ENCODE measurements around the gene ADGRG6. TPM values are rescaled to one million over a fixed set of nuclear protein-coding genes. Genes with fewer than 3 reads are reported as not detected.

ADGRG6 gene
- total and polyA plus RNA-seq, 4 donors, result 18.7 to 110 (median 45.7) TPM

DNA sequence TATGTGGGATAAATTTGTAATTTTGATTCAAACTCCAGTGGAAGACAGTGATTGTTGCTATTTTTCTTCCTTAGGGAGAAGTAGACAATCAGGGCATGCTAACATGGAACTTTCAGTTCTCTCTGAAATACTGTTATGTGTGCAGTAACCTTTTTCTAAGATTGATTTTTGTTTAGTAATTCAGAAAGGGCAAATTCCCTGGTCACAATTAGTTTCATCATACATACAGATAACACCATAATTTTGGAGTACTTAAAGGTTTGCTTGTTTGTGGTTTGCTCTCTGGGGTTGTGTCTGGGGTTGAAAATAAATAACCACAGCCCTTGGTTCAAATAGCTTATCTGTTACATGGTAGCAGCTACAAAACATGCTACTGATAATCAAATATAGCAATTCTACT lies 34.4 kb downstream of the ADGRG6 start:
- no peak overlapping the region for H3K9ac ChIP-seq (ENCODE audit: low read depth in 1 of 2, low read length in 2 of 2)
- peak overlapping the region; percentile 55 to 73 for H3K27ac ChIP-seq (ENCODE audit: low read depth in 1 of 2, low read length in 2 of 2)
- no peaks in the 10 kb centered on the region for H3K27me3 ChIP-seq (ENCODE audit: control insufficient read depth in 4 of 4, insufficient read depth in 4 of 4, low read length in 3 of 4)
- H3K9me3 ChIP-seq (ENCODE audit: control insufficient read depth in 4 of 4, low read length in 3 of 4), result no peaks in the 10 kb centered on the region
- H3K4me1 ChIP-seq (ENCODE audit: control insufficient read depth in 4 of 4, insufficient read depth in 4 of 4, low read length in 3 of 4), result peaks cover 10 to 55% (median 35%) of the 10 kb centered on the region in 4 donors
- H3K36me3 ChIP-seq (ENCODE audit: control insufficient read depth in 4 of 4, insufficient read depth in 3 of 4, low read depth in 1 of 4, low read length in 3 of 4), result no peaks in the 10 kb centered on the region
- no peak for DNase-seq (ENCODE audit: low spot score)
- no peak overlapping the region for H3K4me3 ChIP-seq (ENCODE audit: low read depth in 1 of 3, low read length in 3 of 3)
- peak; percentile 29 for TF ChIP-seq HNF4G (IDR thresholded peaks at IDR 0.05)
- TF ChIP-seq, protein P1, sequence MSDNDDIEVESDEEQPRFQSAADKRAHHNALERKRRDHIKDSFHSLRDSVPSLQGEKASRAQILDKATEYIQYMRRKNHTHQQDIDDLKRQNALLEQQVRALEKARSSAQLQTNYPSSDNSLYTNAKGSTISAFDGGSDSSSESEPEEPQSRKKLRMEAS (IDR thresholded peaks at IDR 0.05), result peak; percentile 18
- TF ChIP-seq RAD21 (IDR thresholded peaks at IDR 0.05), result peak in 1 of 2 donors; percentile 28
- peak; percentile 69 to 73 for TF ChIP-seq HNF4A (conservative IDR thresholded peaks at IDR 0.05)
- TF ChIP-seq RXRA (IDR thresholded peaks at IDR 0.05), result peak; percentile 49 to 54
- no peak for TF ChIP-seq EGR1 (IDR thresholded peaks at IDR 0.05; ENCODE audit: low read depth in 2 of 2)
- TF ChIP-seq, protein P2, sequence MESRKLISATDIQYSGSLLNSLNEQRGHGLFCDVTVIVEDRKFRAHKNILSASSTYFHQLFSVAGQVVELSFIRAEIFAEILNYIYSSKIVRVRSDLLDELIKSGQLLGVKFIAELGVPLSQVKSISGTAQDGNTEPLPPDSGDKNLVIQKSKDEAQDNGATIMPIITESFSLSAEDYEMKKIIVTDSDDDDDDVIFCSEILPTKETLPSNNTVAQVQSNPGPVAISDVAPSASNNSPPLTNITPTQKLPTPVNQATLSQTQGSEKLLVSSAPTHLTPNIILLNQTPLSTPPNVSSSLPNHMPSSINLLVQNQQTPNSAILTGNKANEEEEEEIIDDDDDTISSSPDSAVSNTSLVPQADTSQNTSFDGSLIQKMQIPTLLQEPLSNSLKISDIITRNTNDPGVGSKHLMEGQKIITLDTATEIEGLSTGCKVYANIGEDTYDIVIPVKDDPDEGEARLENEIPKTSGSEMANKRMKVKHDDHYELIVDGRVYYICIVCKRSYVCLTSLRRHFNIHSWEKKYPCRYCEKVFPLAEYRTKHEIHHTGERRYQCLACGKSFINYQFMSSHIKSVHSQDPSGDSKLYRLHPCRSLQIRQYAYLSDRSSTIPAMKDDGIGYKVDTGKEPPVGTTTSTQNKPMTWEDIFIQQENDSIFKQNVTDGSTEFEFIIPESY (IDR thresholded peaks at IDR 0.05), result no peak
- peak; percentile 7 to 8 for TF ChIP-seq JUND (IDR thresholded peaks at IDR 0.05)
- TF ChIP-seq SP1 (IDR thresholded peaks at IDR 0.05), result peak; percentile 54

DNA sequence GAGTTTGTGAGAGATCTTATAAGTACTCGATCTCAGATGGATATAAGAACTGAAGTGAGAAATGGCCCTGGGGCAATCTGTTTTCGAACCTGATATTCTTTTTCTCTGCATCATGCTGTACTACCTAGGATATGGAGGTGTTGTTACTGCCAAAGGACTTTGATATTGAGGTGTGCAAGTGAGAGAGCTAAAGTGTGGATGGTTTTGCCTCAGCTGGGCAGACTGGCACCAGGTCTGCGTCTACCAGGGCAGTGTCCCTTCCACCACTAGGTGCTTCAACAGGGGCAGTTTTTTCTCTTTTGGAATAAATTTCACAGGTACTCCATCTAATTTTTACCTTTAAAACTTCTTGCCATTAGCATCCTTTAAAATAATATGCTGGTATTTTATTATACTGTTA lies 35.0 kb downstream of the ADGRG6 start:
- Histone ChIP-seq H3K9ac (ENCODE audit: low read depth in 1 of 2, low read length in 2 of 2) (no peak overlapping the region), H3K27ac (ENCODE audit: low read depth in 1 of 2, low read length in 2 of 2) (peak overlapping the region; percentile 6 to 73), H3K36me3 (ENCODE audit: control insufficient read depth in 4 of 4, insufficient read depth in 3 of 4, low read depth in 1 of 4, low read length in 3 of 4) (no peaks in the 10 kb centered on the region), H3K27me3 (ENCODE audit: control insufficient read depth in 4 of 4, insufficient read depth in 4 of 4, low read length in 3 of 4) (no peaks in the 10 kb centered on the region), H3K9me3 (ENCODE audit: control insufficient read depth in 4 of 4, low read length in 3 of 4) (no peaks in the 10 kb centered on the region), H3K4me1 (ENCODE audit: control insufficient read depth in 4 of 4, insufficient read depth in 4 of 4, low read length in 3 of 4) (peaks cover 10 to 50% (median 33%) of the 10 kb centered on the region in 4 donors), H3K4me3 (ENCODE audit: low read depth in 1 of 3, low read length in 3 of 3) (no peak overlapping the region)
- DNase-seq (ENCODE audit: low spot score), result no peak
- TF ChIP-seq HNF4A (conservative IDR thresholded peaks at IDR 0.05), result peak; percentile 60 to 62
- peak in 1 of 2 donors; percentile 42 for TF ChIP-seq RAD21 (IDR thresholded peaks at IDR 0.05)
- no peak for TF ChIP-seq TAF1 (conservative IDR thresholded peaks at IDR 0.05)
- TF ChIP-seq, protein P3, sequence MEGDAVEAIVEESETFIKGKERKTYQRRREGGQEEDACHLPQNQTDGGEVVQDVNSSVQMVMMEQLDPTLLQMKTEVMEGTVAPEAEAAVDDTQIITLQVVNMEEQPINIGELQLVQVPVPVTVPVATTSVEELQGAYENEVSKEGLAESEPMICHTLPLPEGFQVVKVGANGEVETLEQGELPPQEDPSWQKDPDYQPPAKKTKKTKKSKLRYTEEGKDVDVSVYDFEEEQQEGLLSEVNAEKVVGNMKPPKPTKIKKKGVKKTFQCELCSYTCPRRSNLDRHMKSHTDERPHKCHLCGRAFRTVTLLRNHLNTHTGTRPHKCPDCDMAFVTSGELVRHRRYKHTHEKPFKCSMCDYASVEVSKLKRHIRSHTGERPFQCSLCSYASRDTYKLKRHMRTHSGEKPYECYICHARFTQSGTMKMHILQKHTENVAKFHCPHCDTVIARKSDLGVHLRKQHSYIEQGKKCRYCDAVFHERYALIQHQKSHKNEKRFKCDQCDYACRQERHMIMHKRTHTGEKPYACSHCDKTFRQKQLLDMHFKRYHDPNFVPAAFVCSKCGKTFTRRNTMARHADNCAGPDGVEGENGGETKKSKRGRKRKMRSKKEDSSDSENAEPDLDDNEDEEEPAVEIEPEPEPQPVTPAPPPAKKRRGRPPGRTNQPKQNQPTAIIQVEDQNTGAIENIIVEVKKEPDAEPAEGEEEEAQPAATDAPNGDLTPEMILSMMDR (IDR thresholded peaks at IDR 0.05; ENCODE audit: low read depth, low read length, missing input control), result peak; percentile 9
- TF ChIP-seq SP1 (IDR thresholded peaks at IDR 0.05), result no peak
- peak in 1 of 2 donors; percentile 7 for TF ChIP-seq JUND (IDR thresholded peaks at IDR 0.05)
- WGBS, result 48% methylated on average over 3 of the region's 3 CpGs

DNA sequence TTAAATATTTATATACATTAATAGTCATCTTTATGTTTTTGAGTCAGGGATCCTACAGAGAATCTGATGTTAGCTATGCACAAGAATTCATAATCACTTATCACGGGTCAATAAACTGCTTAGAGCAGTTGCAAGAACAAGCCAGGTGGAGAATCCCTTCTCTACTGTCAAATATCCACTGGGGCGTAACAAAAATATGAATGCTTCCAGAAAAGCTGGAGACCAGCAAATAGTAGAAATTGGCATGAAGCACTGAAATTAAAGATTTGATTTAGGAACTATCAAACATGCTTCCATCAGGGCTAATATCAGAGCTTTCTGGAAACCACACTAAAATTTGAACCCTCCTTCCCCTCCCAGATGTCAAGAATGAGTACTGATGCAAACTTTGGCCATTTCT lies 37.3 kb downstream of the ADGRG6 start:
- peaks cover 8 to 40% (median 31%) of the 10 kb centered on the region in 4 donors for H3K4me1 ChIP-seq (ENCODE audit: control insufficient read depth in 4 of 4, insufficient read depth in 4 of 4, low read length in 3 of 4)
- H3K9me3 ChIP-seq (ENCODE audit: control insufficient read depth in 4 of 4, low read length in 3 of 4), result no peaks in the 10 kb centered on the region
- H3K36me3 ChIP-seq (ENCODE audit: control insufficient read depth in 4 of 4, insufficient read depth in 3 of 4, low read depth in 1 of 4, low read length in 3 of 4), result no peaks in the 10 kb centered on the region
- WGBS, result 92% methylated on average over 2 of the region's 2 CpGs
- H3K9ac ChIP-seq (ENCODE audit: low read depth in 1 of 2, low read length in 2 of 2), result no peak overlapping the region
- no peak overlapping the region for H3K4me3 ChIP-seq (ENCODE audit: low read depth in 1 of 3, low read length in 3 of 3)
- no peak for DNase-seq (ENCODE audit: low spot score)
- no peaks in the 10 kb centered on the region for H3K27me3 ChIP-seq (ENCODE audit: control insufficient read depth in 4 of 4, insufficient read depth in 4 of 4, low read length in 3 of 4)
- no peak for TF ChIP-seq FOXA2 (IDR thresholded peaks at IDR 0.05)
- no peak for TF ChIP-seq YY1 (IDR thresholded peaks at IDR 0.05)
- no peak overlapping the region for H3K27ac ChIP-seq (ENCODE audit: low read depth in 1 of 2, low read length in 2 of 2)

Data from liver (tissue), 9 donors.